ENCODE data around the gene DCUN1D1.

Gene DCUN1D1

GRCh38 chr3:182941719-182942118, 38.6 kb downstream of the DCUN1D1 start:
- TF ChIP-seq CTCF (IDR thresholded peaks at IDR 0.05), result no peak

- TF ChIP-seq CTCF (IDR thresholded peaks at IDR 0.05), result no peak
These were observed 40.0 kb downstream of the DCUN1D1 start for GRCh38 chr3:182940266-182940808.

- no peak for TF ChIP-seq CTCF (IDR thresholded peaks at IDR 0.05)
These were observed 42.9 kb downstream of the DCUN1D1 start for GRCh38 chr3:182937293-182938051.

GRCh38 chr3:182936918-182937285, 43.4 kb downstream of the DCUN1D1 start:
- no peak for TF ChIP-seq CTCF (IDR thresholded peaks at IDR 0.05)

- no peak for TF ChIP-seq CTCF (IDR thresholded peaks at IDR 0.05)
These were observed 44.0 kb downstream of the DCUN1D1 start for GRCh38 chr3:182936239-182936917.

- TF ChIP-seq CTCF (IDR thresholded peaks at IDR 0.05), result no peak
These were observed 44.5 kb downstream of the DCUN1D1 start for GRCh38 chr3:182935803-182936202.

- TF ChIP-seq CTCF (IDR thresholded peaks at IDR 0.05), result no peak
These were observed 54.4 kb downstream of the DCUN1D1 start for GRCh38 chr3:182925944-182926337.
